HG03342 (cell line): ENCODE results near the gene SSBP4.

ENCODE experiments used
- ATAC-seq: cut with Tn5 transposase; IDR thresholded peaks from one replicate; pipeline ENCODE4 v1.9.1; 2021; ENCODE audit warnings: mild to moderate bottlenecking, moderate library complexity; ENCODE audit not compliant: unreplicated experiment

Gene SSBP4

GRCh38 chr19:18464646-18465045, 45.4 kb downstream of the SSBP4 start:
- ATAC-seq, result no peak

GRCh38 chr19:18465214-18465963, 46.2 kb downstream of the SSBP4 start:
- no peak for ATAC-seq

DNA sequence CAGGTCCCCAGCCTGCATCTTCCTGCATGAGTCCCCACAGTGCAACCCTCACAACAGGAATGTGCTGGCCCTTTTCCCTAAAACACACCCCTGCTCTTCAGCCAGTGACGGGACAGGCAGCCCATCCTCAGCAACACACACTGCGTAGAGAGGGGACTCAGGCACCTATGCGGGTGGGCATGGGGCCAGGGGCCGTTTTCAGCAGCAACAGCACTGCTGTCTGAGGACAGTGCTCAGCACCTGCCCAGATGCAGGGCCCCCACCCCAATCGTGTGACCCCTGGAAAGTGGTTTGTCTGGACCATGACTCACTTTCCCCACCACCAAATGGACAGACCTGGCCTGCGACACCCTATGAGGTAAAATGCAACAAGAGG, 46.8 kb downstream of the SSBP4 start:
- no peak for ATAC-seq

- no peak for ATAC-seq
These were observed 47.2 kb downstream of the SSBP4 start for GRCh38 chr19:18466354-18466753.

GRCh38 chr19:18467978-18468377, 48.8 kb downstream of the SSBP4 start:
- ATAC-seq, result no peak

GRCh38 chr19:18468517-18468916, 49.3 kb downstream of the SSBP4 start:
- ATAC-seq, result no peak

DNA sequence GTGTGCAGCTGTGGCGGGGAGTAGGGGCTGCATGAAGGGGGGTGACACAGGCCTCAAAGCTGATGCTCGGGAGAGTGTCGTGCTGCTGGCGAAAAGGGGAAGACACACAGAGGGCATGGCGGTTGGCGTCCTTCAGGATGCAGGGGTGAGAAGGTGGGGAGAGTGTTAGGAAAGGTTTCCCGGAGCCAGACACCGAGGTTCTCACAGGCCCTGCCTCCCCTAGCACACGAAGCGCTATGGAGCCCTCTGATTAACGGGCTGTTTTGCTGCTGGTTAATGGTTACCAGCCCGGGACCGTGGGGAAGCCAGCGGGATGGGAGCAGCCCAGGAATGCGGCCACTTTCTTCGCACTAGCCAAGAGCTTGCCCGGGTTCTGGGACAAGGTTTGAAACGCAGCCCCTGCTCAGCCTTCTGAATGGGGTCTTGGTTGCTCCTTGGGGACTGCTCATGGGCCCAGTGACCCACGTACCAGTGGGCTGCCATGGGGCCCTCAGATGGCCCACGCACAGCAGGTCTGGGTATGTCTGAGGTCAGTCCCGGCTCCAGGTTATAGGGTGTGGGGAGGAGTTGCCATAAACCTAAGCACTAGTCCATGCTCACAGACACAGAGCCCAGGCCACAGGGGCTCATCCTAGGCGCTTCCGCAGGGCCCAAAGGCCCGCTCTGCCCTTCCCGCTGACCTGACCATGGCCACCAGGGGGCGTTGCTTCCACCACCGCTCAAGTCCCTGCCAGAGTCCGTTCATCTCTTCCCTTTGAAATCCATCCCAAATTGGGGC, 50.1 kb downstream of the SSBP4 start:
- no peak for ATAC-seq

DNA sequence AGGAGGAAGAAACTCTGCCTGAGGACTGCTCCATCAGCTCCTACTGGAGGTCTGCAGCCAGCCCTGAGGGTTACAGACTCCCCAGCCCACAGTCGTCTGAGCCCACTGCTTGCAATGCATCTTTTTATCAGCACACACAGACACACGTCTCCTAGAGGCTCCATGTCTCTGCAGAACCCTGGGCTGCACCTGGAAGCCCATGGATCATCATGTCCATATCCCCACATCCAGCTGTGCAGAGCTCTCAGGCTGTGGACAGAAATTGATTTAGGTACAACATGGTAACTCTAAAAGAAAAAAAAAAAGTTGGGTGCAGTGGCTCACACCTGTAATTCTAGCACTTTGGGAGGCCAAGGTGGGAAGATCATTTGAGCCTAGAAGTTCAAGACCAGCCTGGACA, 51.6 kb downstream of the SSBP4 start:
- ATAC-seq, result no peak

- ATAC-seq, result no peak
These were observed 54.0 kb downstream of the SSBP4 start for GRCh38 chr19:18473003-18473705.

- ATAC-seq, result no peak
These were observed 54.5 kb downstream of the SSBP4 start for GRCh38 chr19:18473706-18474087.

- no peak for ATAC-seq
These were observed 55.2 kb downstream of the SSBP4 start for GRCh38 chr19:18474366-18474887.

DNA sequence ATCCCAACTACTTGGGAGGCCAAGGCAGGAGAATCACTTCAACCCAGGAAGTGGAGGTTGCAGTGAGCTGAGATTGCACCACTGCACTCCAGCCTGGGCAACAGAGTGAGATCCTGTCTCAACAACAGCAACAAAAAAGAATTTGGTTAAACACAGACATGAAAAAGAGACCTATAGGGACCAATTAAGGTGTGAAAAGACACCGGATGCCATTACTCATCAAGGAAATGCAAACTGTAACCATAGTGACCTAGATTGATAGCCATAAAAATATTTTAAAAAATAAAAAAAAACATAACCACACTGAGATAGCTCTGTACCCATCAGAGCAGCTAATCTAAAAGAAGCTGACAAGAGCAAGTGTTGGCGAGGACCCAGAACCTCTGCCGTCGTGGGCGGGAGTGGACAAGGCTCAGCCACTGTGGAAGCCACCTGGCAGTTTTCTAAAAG, 55.8 kb downstream of the SSBP4 start:
- ATAC-seq, result no peak

DNA sequence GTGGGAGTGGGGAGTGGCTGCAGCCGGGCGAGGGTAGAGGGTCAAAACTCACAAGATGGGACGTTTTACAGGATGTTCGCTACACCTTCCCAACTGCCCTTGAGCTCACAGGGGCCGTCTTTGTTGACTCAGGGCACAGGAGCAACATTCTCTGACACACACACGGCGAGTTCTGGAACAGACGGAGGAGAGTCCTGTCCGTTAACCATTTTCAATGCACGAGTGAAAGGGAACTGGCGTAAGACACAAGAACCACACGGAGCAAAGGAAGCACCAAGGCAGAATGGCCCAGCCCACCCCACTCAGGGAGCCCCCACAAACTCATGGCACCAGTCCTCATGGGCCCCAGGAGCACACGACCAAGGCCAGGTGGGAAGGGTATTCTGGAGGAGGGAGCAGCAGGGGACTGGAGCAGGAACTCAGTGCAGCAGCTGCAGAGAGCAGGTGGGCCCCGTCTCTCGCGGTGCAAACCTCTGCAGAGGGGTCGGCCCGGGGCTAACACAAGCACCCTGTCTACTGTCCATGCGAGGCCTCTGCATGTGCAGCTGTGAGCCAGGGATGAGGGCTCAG, 56.6 kb downstream of the SSBP4 start:
- ATAC-seq, result no peak

DNA sequence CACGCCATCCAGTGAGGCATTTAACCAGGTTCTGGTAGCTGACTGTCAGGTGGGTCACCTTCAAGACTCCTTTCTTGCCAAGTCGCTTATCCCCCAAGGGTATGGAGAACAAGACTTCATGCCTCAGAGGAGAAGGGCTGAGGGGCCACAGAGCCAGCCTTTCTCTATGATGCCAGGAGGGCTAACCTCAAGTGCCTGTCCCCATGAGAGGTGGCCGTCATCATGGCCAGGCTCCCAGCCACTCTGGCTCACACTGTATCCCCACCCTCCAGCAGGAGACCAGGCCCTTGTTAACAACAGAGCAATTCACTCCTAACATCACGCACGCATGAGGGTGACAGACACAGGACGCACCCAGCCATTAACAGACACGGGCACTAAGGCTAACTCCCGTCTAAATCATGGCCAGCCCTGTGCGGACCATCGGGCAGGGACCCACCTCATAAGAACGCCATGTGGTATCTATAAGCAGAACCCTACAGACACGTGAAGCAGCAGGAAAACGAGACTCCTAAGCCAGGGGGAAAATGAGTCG, 57.4 kb downstream of the SSBP4 start:
- no peak for ATAC-seq

DNA sequence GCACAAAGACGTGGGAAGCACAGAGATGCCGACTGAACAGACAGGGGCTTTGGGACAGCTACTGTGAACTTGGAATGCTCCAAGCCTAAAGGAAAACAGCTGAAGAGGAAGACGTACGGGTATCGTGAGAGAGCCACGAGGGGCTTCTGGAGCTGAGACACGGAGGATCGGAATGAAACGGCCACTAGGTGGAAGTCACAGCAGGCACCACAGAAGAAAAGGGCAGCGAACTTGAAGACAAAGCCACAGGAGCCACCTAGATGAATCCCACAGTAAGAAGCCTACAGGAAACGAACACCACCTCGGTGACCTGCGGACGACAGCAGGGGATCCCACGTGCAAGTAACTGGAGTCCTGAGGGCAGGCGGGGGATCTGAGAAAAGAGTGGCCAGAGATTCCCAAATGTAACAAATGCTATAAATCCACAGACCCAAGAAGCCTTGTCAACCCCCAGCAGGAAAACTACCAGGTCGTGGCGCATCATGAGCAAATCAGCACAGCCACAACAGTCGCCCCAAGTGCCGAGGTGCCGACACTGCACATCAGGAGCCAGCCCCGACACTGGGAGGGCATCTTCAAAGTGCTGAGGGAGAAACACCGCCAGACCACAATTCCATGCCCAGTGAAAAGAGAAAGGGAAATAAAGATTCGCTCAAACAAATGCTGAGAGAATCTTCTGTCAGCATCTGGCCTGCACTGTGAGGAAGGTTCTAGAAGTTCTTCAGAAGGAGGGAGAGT, 58.0 kb downstream of the SSBP4 start:
- no peak for ATAC-seq

- ATAC-seq, result no peak
These were observed 58.8 kb downstream of the SSBP4 start for GRCh38 chr19:18477974-18478373.

- ATAC-seq, result no peak
These were observed 59.5 kb downstream of the SSBP4 start for GRCh38 chr19:18478545-18479311.

DNA sequence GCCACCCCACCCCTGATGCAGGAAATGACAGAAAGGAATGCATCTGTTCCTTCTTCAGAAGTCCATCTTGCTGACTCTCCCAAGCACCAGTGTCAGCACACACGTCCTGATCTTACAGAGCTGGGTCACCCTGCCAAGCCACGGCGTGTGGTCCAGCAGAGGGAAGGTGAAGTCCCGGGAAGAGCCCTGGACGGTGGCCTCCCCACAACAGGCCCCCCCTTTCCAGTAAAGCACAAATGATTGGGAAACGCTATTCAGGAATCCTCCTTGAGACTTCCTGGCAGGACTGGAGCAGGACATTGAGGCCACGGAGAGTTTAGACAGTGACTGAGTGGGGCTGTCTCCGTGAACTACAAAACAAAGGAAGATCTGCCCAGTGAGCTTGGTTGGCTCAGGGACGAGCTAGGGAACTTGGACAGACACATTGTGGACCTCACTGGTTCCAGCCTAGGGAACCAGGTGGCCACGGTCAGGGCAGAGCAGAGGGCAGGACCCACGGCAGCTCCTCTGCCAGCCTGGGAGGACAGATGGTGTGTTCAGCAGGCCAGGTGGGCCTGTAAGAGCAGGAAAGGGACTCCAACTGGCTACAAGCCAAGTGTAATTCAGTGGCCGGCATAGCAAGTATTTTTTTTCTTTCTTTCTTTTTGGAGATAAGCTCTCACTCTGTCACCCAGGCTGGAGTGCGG, 61.0 kb downstream of the SSBP4 start:
- ATAC-seq, result no peak
